GM10248 (cell line): ENCODE measurements around the gene FKBP5.
"Not testable (repeated sequence)": the region's sequence is repeated elsewhere in the genome, so short reads cannot be mapped to it uniquely, and the experiment has no call there.

Experiments used
- CTCF ChIA-PET: fragments of 300-600 bp; sonication (Branson Sonifier 250); formaldehyde crosslinking; extraction: SDS; loops from one replicate; lab custom pipeline; 2021; ENCODE audit warnings: antibody characterized with exemption; lab: Yijun Ruan, JAX
- POLR2A ChIA-PET: fragments of 350-650 bp; sonication (Branson Sonifier 250); formaldehyde crosslinking; extraction: SDS; loops from one replicate; lab custom pipeline; 2020; ENCODE audit warnings: antibody characterized with exemption; lab: Yijun Ruan, JAX
- DNase-seq: peaks from one replicate; pipeline ENCODE4 v3.0.0; 2012; ENCODE audit errors: extremely low spot score
- TF ChIP-seq, protein P1 (sequence below): IDR thresholded peaks from 2 replicates; pipeline ENCODE4 v1.5.1; 2012; ENCODE audit warnings: mild to moderate bottlenecking, low read depth; ENCODE audit errors: extremely low read depth, missing control alignments, control extremely low read depth

FKBP5 gene

DNA sequence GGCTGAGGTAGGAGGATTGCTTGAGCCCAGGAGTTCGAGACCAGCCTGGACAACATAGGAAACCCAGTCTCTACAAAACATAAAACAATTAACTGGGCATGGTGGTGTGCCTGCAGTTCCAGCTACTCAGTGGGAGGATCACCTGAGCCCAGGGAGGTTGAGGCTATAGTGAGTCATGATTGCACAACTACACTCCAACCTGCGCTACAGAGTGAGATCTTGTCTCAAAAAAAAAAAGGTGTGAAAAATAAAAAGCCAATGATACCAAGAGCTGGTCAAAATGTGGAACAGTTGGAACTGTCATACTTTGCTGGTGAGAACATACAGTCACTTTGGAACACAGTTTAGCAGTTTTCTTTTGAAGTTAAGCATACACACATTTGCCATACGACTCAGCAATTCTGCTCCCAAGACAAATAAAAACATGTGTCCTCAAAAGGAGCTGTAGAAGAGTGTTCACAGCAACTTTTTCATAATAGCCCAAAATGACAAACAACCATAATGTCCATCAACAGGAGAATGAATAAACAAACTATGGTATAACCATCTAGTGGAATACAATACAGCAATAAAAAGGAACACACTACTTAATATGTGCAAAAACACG is 21.6 kb upstream of the FKBP5 start:
- DNase-seq: no peak
- CTCF ChIA-PET: interaction anchor here (0.6 to 4.1 kb wide), 4 partner anchors 15 to 642 kb away, joined by 3 to 24 read pairs (median 4); partner anchors contain the start of gene ARMC12
- TF ChIP-seq, protein P1, sequence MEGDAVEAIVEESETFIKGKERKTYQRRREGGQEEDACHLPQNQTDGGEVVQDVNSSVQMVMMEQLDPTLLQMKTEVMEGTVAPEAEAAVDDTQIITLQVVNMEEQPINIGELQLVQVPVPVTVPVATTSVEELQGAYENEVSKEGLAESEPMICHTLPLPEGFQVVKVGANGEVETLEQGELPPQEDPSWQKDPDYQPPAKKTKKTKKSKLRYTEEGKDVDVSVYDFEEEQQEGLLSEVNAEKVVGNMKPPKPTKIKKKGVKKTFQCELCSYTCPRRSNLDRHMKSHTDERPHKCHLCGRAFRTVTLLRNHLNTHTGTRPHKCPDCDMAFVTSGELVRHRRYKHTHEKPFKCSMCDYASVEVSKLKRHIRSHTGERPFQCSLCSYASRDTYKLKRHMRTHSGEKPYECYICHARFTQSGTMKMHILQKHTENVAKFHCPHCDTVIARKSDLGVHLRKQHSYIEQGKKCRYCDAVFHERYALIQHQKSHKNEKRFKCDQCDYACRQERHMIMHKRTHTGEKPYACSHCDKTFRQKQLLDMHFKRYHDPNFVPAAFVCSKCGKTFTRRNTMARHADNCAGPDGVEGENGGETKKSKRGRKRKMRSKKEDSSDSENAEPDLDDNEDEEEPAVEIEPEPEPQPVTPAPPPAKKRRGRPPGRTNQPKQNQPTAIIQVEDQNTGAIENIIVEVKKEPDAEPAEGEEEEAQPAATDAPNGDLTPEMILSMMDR: no peak
- POLR2A ChIA-PET: no interaction called here

DNA sequence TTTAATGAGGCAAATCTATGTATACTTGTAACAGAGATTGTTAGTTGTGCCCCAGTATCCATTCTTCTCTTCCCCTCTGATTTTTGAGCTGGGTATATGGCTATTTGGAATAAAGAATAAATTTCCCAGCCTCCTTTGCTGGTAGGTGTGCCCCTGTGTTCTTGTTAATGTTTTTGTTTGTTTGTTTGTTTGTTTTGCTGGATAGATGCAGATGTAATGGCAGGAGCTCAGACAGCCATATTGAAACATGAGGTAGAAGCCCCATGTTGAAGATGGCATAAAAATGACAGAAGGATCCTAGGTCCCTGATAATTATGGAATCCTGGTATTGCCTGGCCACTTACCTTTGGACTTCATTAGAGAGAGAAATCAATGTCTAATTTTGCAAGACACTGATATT is 19.9 kb upstream of the FKBP5 start:
- ChIA-PET POLR2A (no interaction called here), CTCF (no interaction called here)
- no peak for DNase-seq
- TF ChIP-seq, protein P1: no peak

DNA sequence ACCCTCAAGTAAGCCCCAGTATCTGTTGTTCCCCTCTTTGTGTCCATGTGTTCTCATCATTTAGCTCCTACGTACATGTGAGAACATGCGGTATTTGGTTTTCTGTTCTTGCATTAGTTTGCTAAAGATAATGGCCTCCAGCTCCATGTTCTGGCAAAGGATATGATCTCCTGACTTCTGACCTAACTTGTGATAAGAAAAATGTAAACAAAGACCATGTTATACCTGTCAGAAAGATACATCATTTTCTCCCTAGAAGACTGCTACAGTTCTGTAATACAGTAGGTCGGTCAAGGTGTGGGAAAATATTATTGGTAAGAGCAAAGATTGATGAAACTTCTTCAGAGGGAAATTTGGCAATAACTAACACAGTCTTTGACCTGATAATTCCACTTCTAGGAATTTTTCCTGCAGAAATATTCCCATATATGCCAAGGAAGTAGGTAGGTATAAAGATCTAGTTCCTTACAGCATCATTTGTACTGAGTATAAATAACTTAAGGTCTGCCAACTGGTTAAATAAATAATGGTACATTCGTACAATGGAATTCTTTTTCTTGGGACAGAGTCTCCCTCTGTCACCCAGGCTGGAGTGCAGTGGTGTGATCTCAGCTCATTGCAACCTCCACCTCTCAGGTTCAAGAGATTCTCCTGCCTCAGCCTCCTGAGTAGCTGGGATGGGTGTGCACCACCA is 19.1 kb upstream of the FKBP5 start:
- no peak for DNase-seq
- CTCF ChIA-PET: interaction anchor here (1.0 kb wide), 1 partner anchor 29 kb away, joined by 4 read pairs; the partner anchor contains the start of gene ARMC12
- POLR2A ChIA-PET: no interaction called here
- TF ChIP-seq, protein P1: no peak

DNA sequence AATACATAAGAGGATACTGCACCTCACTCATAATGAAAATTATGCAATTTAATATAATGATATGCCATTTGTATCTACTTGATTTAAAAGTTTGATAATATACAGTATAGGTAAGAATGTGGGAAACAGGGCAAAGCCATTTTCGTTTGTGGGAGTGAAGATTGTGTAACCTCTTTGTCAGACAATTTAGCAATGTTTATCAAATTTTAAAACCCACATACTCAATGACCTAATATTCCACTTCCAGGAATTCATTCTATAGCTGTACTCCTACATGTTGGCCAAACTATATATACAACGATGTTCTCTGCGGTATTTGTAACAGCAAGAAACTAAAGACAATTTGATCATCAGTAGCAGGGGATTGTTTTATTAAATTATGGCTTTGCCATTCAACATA is 17.8 kb upstream of the FKBP5 start:
- ChIA-PET CTCF (no interaction called here), POLR2A (no interaction called here)
- DNase-seq: no peak
- TF ChIP-seq, protein P1: no peak

DNA sequence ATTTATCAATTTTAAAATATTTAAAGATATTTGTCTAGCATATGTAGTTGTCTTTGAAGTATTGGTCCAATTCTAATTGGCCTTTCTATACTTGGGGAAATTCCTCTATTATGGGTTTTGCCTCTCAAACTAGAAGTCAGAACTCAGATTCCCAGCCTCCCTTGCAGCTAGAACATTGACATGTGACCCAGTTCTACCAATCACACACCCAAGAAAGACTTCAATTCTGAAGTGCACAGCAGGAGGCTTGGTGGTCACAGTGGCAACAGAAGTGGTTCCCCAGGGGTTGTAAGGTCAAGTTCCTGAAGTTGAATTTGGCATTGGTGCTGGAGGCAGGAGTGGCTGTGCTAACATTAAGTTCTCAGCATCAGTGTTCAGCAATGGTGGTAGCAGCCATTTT is 14.8 kb upstream of the FKBP5 start:
- ChIA-PET POLR2A (no interaction called here), CTCF (interaction anchor here (2.5 kb wide), 1 partner anchor 34 kb away, joined by 5 read pairs; no protein-coding TSS in a partner anchor)
- DNase-seq: no peak
- TF ChIP-seq, protein P1: no peak

DNA sequence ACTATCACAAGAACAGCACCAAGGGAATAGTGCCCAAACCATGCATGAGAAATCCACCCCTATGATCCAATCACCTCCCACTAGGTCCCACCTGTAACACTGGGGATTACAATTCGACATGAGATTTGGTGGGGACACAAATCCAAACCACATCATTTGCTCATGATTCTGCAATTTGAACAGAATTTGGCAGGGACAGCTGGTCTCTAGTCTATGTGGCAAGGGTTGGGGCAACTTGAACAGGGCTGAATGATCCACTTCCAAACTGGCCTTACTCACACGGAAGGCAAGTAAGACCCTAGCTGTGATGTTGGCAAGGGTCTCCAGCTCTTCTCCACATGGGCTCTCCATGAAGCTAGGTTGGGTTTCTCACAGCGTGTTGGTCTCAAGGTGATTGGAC is 10.1 kb upstream of the FKBP5 start:
- TF ChIP-seq, protein P1: no peak
- ChIA-PET POLR2A (no interaction called here), CTCF (interaction anchor here (1.0 to 1.2 kb wide), 2 partner anchors 38 to 54 kb away, joined by 3 to 4 read pairs; partner anchors contain the start of gene ARMC12)
- no peak for DNase-seq

DNA sequence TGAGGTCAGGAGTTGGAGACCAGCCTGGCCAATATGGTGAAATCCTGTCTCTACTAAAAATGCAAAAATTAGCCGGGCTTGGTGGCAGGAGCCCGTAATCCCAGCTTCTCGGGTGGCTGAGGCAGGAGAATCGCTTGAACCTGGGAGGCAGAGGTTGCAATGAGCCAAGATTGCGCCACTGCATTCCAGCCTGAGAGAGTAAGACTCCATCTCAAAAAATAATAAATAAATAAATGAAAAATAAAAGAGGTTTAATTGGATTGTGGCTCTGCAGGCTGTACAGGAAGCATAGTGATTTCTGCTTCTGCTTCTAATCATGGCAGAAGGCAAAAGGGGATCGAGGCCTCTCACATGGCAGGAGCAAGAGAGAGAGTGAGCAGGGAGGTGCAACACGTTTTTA is 9.7 kb upstream of the FKBP5 start:
- CTCF ChIA-PET, POLR2A ChIA-PET, DNase-seq: not testable (repeated sequence)
